HG03025 (cell line): ENCODE measurements around the gene SGPP1.
"Not testable (repeated sequence)": the region's sequence is repeated elsewhere in the genome, so short reads cannot be mapped to it uniquely, and the experiment has no call there.

Source experiments
- ATAC-seq: cut with Tn5 transposase; IDR thresholded peaks from one replicate; pipeline ENCODE4 v1.9.1; 2021; ENCODE audit warnings: mild to moderate bottlenecking, moderate library complexity; ENCODE audit not compliant: unreplicated experiment, low FRiP score

SGPP1 gene

GRCh38 chr14:63727736-63728728, at the start of gene SGPP1:
Gene SGPP1, minus strand, starts transcription at chr14:63728065. Its CDS starts 121 bp downstream, at chr14:63727944.
- peak; percentile 81 for ATAC-seq

GRCh38 chr14:63777024-63777423, 49.2 kb upstream of the SGPP1 start:
- ATAC-seq = no peak

GRCh38 chr14:63773504-63773903, 45.6 kb upstream of the SGPP1 start:
- ATAC-seq = no peak

- ATAC-seq = no peak
Measured at GRCh38 chr14:63770187-63770807, 42.4 kb upstream of the SGPP1 start.

GRCh38 chr14:63766611-63767010, 38.7 kb upstream of the SGPP1 start:
- ATAC-seq = no peak

GRCh38 chr14:63764620-63765139, 36.8 kb upstream of the SGPP1 start:
- ATAC-seq = no peak

- no peak for ATAC-seq
Measured at GRCh38 chr14:63764103-63764502, 36.2 kb upstream of the SGPP1 start.

GRCh38 chr14:63761351-63762117, 33.7 kb upstream of the SGPP1 start:
- no peak for ATAC-seq

GRCh38 chr14:63760014-63760413, 32.1 kb upstream of the SGPP1 start:
- no peak for ATAC-seq

- no peak for ATAC-seq
Measured at GRCh38 chr14:63759456-63759855, 31.6 kb upstream of the SGPP1 start.

- ATAC-seq = no peak
Measured at GRCh38 chr14:63757211-63757610, 29.3 kb upstream of the SGPP1 start.

- no peak for ATAC-seq
Measured at GRCh38 chr14:63752449-63753169, 24.7 kb upstream of the SGPP1 start.

- ATAC-seq = not testable (repeated sequence)
Measured at GRCh38 chr14:63751076-63751475, 23.2 kb upstream of the SGPP1 start.

GRCh38 chr14:63747846-63748245, 20.0 kb upstream of the SGPP1 start:
- no peak for ATAC-seq

GRCh38 chr14:63745858-63746425, 18.1 kb upstream of the SGPP1 start:
- peak; percentile 65 for ATAC-seq

GRCh38 chr14:63745272-63745671, 17.4 kb upstream of the SGPP1 start:
- ATAC-seq = no peak

- ATAC-seq = peak; percentile 89
Measured at GRCh38 chr14:63737582-63738006, 9.7 kb upstream of the SGPP1 start.

GRCh38 chr14:63735720-63736119, 7.9 kb upstream of the SGPP1 start:
- ATAC-seq = no peak

GRCh38 chr14:63730659-63731058, 2.8 kb upstream of the SGPP1 start:
- no peak for ATAC-seq
